ENCODE results near the gene ITGB3BP. TPM values are rescaled to one million over a fixed set of nuclear protein-coding genes. Genes with fewer than 3 reads are reported as not detected.

The ITGB3BP gene
- total RNA-seq, 3 donors from 2014 or later (not counting 1 experiment from before 2014, with no cell fraction given) = 20.7 to 29.8 (median 21.3) TPM

GRCh38 chr1:63548877-63549276, 25.9 kb upstream of the ITGB3BP start:
- Mint-ChIP-seq H3K4me1 (no peaks in the 10 kb centered on the region), H3K9me3 (no peaks in the 10 kb centered on the region), H3K27ac (no peak overlapping the region), H3K27me3 (ENCODE audit: low read depth in 2 of 2) (no peaks in the 10 kb centered on the region), H3K36me3 (no peaks in the 10 kb centered on the region), H3K4me3 (no peak overlapping the region)
- no peaks in the 10 kb centered on the region for H3K4me1 ChIP-seq (ENCODE audit: control insufficient read depth, insufficient read depth, low read length)
- H3K27me3 ChIP-seq (ENCODE audit: control insufficient read depth, insufficient read depth, low read length) = no peaks in the 10 kb centered on the region
- H3K27ac ChIP-seq (ENCODE audit: low read length) = no peak overlapping the region
- WGBS (ENCODE audit: insufficient coverage) = 94% methylated on average over 13 of the region's 13 CpGs
- no peaks in the 10 kb centered on the region for H3K36me3 ChIP-seq (ENCODE audit: control insufficient read depth, insufficient read depth, low read length)
- no peaks in the 10 kb centered on the region for H3K9me3 ChIP-seq (ENCODE audit: control insufficient read depth, insufficient read depth, low read length)
- ATAC-seq (no peak), DNase-seq (no peak)
- intact Hi-C loops (cut with micrococcal nuclease) = no loop called here
- H3K4me3 ChIP-seq (ENCODE audit: low read length) = no peak overlapping the region
- no peak for TF ChIP-seq CTCF (IDR thresholded peaks at IDR 0.05)

- no peak overlapping the region for H3K27ac Mint-ChIP-seq
- no peak for TF ChIP-seq CTCF (IDR thresholded peaks at IDR 0.05)
- intact Hi-C loops (cut with micrococcal nuclease) = no loop called here
- H3K9me3 Mint-ChIP-seq = no peaks in the 10 kb centered on the region
- no peaks in the 10 kb centered on the region for H3K36me3 Mint-ChIP-seq
- no peak overlapping the region for H3K4me3 Mint-ChIP-seq
- WGBS (ENCODE audit: insufficient coverage) = 88% methylated on average over 1 of the region's 2 CpGs
- Histone ChIP-seq H3K36me3 (ENCODE audit: control insufficient read depth, insufficient read depth, low read length) (no peaks in the 10 kb centered on the region), H3K27ac (ENCODE audit: low read length) (no peak overlapping the region), H3K4me1 (ENCODE audit: control insufficient read depth, insufficient read depth, low read length) (no peaks in the 10 kb centered on the region), H3K27me3 (ENCODE audit: control insufficient read depth, insufficient read depth, low read length) (no peaks in the 10 kb centered on the region), H3K4me3 (ENCODE audit: low read length) (no peak overlapping the region), H3K9me3 (ENCODE audit: control insufficient read depth, insufficient read depth, low read length) (no peaks in the 10 kb centered on the region)
- ATAC-seq = no peak
- DNase-seq = no peak
- H3K4me1 Mint-ChIP-seq = no peaks in the 10 kb centered on the region
- no peaks in the 10 kb centered on the region for H3K27me3 Mint-ChIP-seq (ENCODE audit: low read depth in 2 of 2)
These were observed 25.3 kb upstream of the ITGB3BP start for GRCh38 chr1:63548303-63548702.

- no peaks in the 10 kb centered on the region for H3K9me3 ChIP-seq (ENCODE audit: control insufficient read depth, insufficient read depth, low read length)
- intact Hi-C loops (cut with micrococcal nuclease) = no loop called here
- Mint-ChIP-seq H3K27me3 (ENCODE audit: low read depth in 2 of 2) (no peaks in the 10 kb centered on the region), H3K27ac (no peak overlapping the region), H3K36me3 (no peaks in the 10 kb centered on the region), H3K9me3 (no peaks in the 10 kb centered on the region), H3K4me3 (no peak overlapping the region), H3K4me1 (no peaks in the 10 kb centered on the region)
- TF ChIP-seq CTCF (IDR thresholded peaks at IDR 0.05) = no peak
- ATAC-seq (no peak), DNase-seq (no peak)
- H3K27ac ChIP-seq (ENCODE audit: low read length) = no peak overlapping the region
- H3K36me3 ChIP-seq (ENCODE audit: control insufficient read depth, insufficient read depth, low read length) = no peaks in the 10 kb centered on the region
- WGBS (ENCODE audit: insufficient coverage) = 98% methylated on average over 2 of the region's 2 CpGs
- no peaks in the 10 kb centered on the region for H3K27me3 ChIP-seq (ENCODE audit: control insufficient read depth, insufficient read depth, low read length)
- H3K4me1 ChIP-seq (ENCODE audit: control insufficient read depth, insufficient read depth, low read length) = no peaks in the 10 kb centered on the region
- H3K4me3 ChIP-seq (ENCODE audit: low read length) = no peak overlapping the region
These were observed 24.7 kb upstream of the ITGB3BP start for GRCh38 chr1:63547621-63548294.

- H3K4me1 Mint-ChIP-seq = no peaks in the 10 kb centered on the region
- intact Hi-C loops (cut with micrococcal nuclease) = no loop called here
- no peaks in the 10 kb centered on the region for H3K36me3 Mint-ChIP-seq
- no peak overlapping the region for H3K4me3 Mint-ChIP-seq
- Histone ChIP-seq H3K27me3 (ENCODE audit: control insufficient read depth, insufficient read depth, low read length) (no peaks in the 10 kb centered on the region), H3K9me3 (ENCODE audit: control insufficient read depth, insufficient read depth, low read length) (no peaks in the 10 kb centered on the region), H3K27ac (ENCODE audit: low read length) (no peak overlapping the region), H3K4me3 (ENCODE audit: low read length) (no peak overlapping the region), H3K4me1 (ENCODE audit: control insufficient read depth, insufficient read depth, low read length) (no peaks in the 10 kb centered on the region), H3K36me3 (ENCODE audit: control insufficient read depth, insufficient read depth, low read length) (no peaks in the 10 kb centered on the region)
- no peaks in the 10 kb centered on the region for H3K9me3 Mint-ChIP-seq
- no peaks in the 10 kb centered on the region for H3K27me3 Mint-ChIP-seq (ENCODE audit: low read depth in 2 of 2)
- DNase-seq (no peak), ATAC-seq (no peak)
- no peak for TF ChIP-seq CTCF (IDR thresholded peaks at IDR 0.05)
- H3K27ac Mint-ChIP-seq = no peak overlapping the region
These were observed 22.8 kb upstream of the ITGB3BP start for GRCh38 chr1:63545780-63546179.
